Measurements from ENCODE around the gene UAP1L1.
A peak's percentile ranks its signal among the peaks of the same experiment; 100 is the strongest.

- TF ChIP-seq POLR2A (IDR thresholded peaks at IDR 0.05) = no peak
- TF ChIP-seq CTCF (IDR thresholded peaks at IDR 0.05) = peak in 1 of 3 experiments; percentile 12
- no peak for TF ChIP-seq POLR2AphosphoS5 (IDR thresholded peaks at IDR 0.05; ENCODE audit: insufficient read depth in 1 of 2, low read depth in 1 of 2)
Measured at GRCh38 chr9:137049544-137050449, 27.5 kb upstream of the UAP1L1 start.

All from vagina (tissue), 2 donors.